ES-I3 (cell line): ENCODE data around the gene MYCBP2.
"Not testable (repeated sequence)": the region's sequence is repeated elsewhere in the genome, so short reads cannot be mapped to it uniquely, and the experiment has no call there.

Experiments
- H3K36me3 ChIP-seq: 2 replicates; pipeline ENCODE4 v1.6.1; 2013; ENCODE audit warnings: mild to moderate bottlenecking, low read length, control low read depth, moderate library complexity; ENCODE audit not compliant: insufficient read depth
- H3K4me1 ChIP-seq: 2 replicates; pipeline ENCODE4 v1.6.1; 2013; ENCODE audit warnings: mild to moderate bottlenecking, control low read depth, low read length; ENCODE audit not compliant: insufficient read depth
- H3K9ac ChIP-seq: 2 replicates; pipeline ENCODE4 v1.6.1; 2013; ENCODE audit warnings: low read depth, mild to moderate bottlenecking, low read length, moderate library complexity
- H3K9me3 ChIP-seq: 2 replicates; pipeline ENCODE4 v1.6.1; 2013; ENCODE audit warnings: mild to moderate bottlenecking, low read length, moderate library complexity; ENCODE audit not compliant: control insufficient read depth, insufficient read depth

Gene MYCBP2

GRCh38 chr13:77239312-77239711, 87.6 kb downstream of the MYCBP2 start:
- Histone ChIP-seq H3K9me3 (no peaks in the 10 kb centered on the region), H3K4me1 (no peaks in the 10 kb centered on the region), H3K9ac (no peak overlapping the region), H3K36me3 (no peaks in the 10 kb centered on the region)

GRCh38 chr13:77235456-77236022, 91.4 kb downstream of the MYCBP2 start:
- H3K4me1 ChIP-seq: no peaks in the 10 kb centered on the region
- H3K36me3 ChIP-seq: no peaks in the 10 kb centered on the region
- no peaks in the 10 kb centered on the region for H3K9me3 ChIP-seq
- no peak overlapping the region for H3K9ac ChIP-seq

- Histone ChIP-seq H3K4me1 (no peaks in the 10 kb centered on the region), H3K9me3 (no peaks in the 10 kb centered on the region), H3K9ac (no peak overlapping the region), H3K36me3 (no peaks in the 10 kb centered on the region)
These were observed 93.7 kb downstream of the MYCBP2 start for GRCh38 chr13:77233159-77233558.

- Histone ChIP-seq H3K9ac (no peak overlapping the region), H3K9me3 (no peaks in the 10 kb centered on the region; the same call in 1 of the 2 replicates), H3K36me3 (no peaks in the 10 kb centered on the region), H3K4me1 (no peaks in the 10 kb centered on the region)
These were observed 96.3 kb downstream of the MYCBP2 start for GRCh38 chr13:77230560-77230959.

- Histone ChIP-seq H3K4me1 (no peaks in the 10 kb centered on the region), H3K36me3 (no peaks in the 10 kb centered on the region), H3K9me3 (no peaks in the 10 kb centered on the region; the same call in 1 of the 2 replicates)
These were observed 100.9 kb downstream of the MYCBP2 start for GRCh38 chr13:77225946-77226345.

GRCh38 chr13:77222909-77223308, 104.0 kb downstream of the MYCBP2 start:
- Histone ChIP-seq H3K9me3 (no peaks in the 10 kb centered on the region; the same call in 1 of the 2 replicates), H3K36me3 (no peaks in the 10 kb centered on the region), H3K9ac (no peak overlapping the region), H3K4me1 (no peaks in the 10 kb centered on the region)

More at GRCh38 chr13:77225946-77226345, 100.9 kb downstream of the MYCBP2 start:
- H3K9ac ChIP-seq: no peak overlapping the region

- Histone ChIP-seq H3K9me3 (no peaks in the 10 kb centered on the region), H3K9ac (no peak overlapping the region), H3K4me1 (no peaks in the 10 kb centered on the region), H3K36me3 (no peaks in the 10 kb centered on the region)
These were observed 104.7 kb downstream of the MYCBP2 start for GRCh38 chr13:77222000-77222690.

GRCh38 chr13:77219401-77219800, 107.5 kb downstream of the MYCBP2 start:
- Histone ChIP-seq H3K36me3 (no peaks in the 10 kb centered on the region), H3K4me1 (no peaks in the 10 kb centered on the region), H3K9ac (no peak overlapping the region), H3K9me3 (no peaks in the 10 kb centered on the region)

- Histone ChIP-seq H3K4me1 (no peaks in the 10 kb centered on the region), H3K36me3 (no peaks in the 10 kb centered on the region), H3K9ac (no peak overlapping the region), H3K9me3 (no peaks in the 10 kb centered on the region)
These were observed 108.6 kb downstream of the MYCBP2 start for GRCh38 chr13:77218274-77218673.

- H3K9me3 ChIP-seq: no peaks in the 10 kb centered on the region
- H3K4me1 ChIP-seq: no peaks in the 10 kb centered on the region
- H3K36me3 ChIP-seq: peaks cover 3% of the 10 kb centered on the region; the same call in 1 of the 2 replicates
- no peak overlapping the region for H3K9ac ChIP-seq
These were observed 111.4 kb downstream of the MYCBP2 start for GRCh38 chr13:77215543-77215942.

- Histone ChIP-seq H3K36me3 (peaks cover 3% of the 10 kb centered on the region; the same call in 1 of the 2 replicates), H3K4me1 (no peaks in the 10 kb centered on the region), H3K9ac (no peak overlapping the region), H3K9me3 (no peaks in the 10 kb centered on the region)
These were observed 113.2 kb downstream of the MYCBP2 start for GRCh38 chr13:77213644-77214043.

GRCh38 chr13:77207943-77208342, 119.0 kb downstream of the MYCBP2 start:
- Histone ChIP-seq H3K4me1 (peaks cover 5% of the 10 kb centered on the region; the same call in 1 of the 2 replicates), H3K9ac (no peak overlapping the region), H3K36me3 (peaks cover 3% of the 10 kb centered on the region; the same call in 1 of the 2 replicates), H3K9me3 (no peaks in the 10 kb centered on the region)

- H3K4me1 ChIP-seq, H3K36me3 ChIP-seq, H3K9ac ChIP-seq, H3K9me3 ChIP-seq: not testable (repeated sequence)
These were observed 127.9 kb downstream of the MYCBP2 start for GRCh38 chr13:77198995-77199394.

GRCh38 chr13:77196052-77196618, 130.8 kb downstream of the MYCBP2 start:
- Histone ChIP-seq H3K4me1 (no peaks in the 10 kb centered on the region), H3K9ac (no peak overlapping the region), H3K9me3 (peaks cover 4% of the 10 kb centered on the region), H3K36me3 (0 out of 2 replicates have a peak, but pooled peaks cover 3% of the 10 kb centered on the region)
